ENCODE measurements around the gene NAA38.
"Not testable (repeated sequence)": the region's sequence is repeated elsewhere in the genome, so short reads cannot be mapped to it uniquely, and the experiment has no call there.

NAA38 gene

DNA sequence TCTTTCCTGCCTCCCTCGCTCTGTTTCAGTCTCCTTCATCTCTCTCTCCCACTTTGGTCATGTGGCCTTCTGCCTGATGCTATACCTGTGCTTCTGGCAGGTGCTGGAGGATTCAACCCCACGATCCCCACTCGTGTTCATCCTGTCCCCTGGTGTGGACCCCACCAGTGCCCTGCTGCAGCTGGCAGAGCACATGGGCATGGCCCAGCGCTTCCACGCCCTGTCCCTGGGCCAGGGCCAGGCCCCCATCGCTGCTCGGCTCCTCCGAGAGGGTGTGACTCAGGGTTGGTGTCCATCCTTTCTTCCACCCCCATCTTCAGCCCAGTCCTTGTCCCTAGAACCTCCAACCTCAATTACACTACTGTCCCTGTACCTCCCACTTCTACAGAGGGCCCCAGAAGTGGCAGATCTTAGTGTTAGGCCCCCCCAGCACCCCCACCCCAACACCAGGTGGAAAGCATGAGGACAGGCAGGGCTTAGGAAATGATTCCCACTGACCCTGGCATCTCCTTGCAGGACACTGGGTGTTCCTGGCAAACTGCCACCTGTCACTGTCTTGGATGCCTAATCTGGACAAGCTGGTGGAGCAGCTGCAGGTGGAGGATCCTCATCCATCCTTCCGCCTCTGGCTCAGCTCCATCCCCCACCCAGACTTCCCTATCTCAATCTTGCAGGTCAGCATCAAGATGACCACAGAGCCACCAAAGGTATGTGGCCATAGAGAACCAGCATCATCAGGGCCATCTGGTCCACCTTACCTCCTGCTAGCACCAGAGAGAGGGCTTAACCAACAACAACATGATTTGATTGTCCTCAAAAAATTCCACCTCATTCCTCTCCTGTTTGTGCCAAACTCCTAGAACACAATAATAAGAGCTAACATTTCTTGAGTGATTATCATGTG is 33.1 kb downstream of the NAA38 start:
- no peak for DNase-seq (ENCODE audit: low read depth, low spot score)

DNA sequence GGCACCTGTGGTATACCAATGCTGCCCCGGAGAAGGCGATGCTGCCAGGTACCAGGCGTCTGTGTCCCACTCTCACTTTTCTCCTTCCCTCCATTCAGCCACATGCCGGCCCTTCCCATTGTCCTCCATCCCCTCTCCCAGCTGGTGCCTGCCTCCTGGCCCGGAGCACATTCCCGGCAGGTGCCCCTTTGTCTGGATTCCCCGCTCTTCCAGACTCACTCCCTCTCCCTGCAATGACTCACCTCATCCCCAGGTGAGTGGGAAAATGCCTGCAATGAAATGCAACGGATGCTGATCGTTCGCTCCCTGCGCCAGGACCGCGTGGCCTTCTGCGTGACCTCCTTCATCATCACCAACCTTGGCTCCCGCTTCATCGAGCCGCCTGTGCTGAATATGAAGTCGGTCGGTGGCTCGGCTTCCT is 33.8 kb downstream of the NAA38 start:
- no peak for DNase-seq (ENCODE audit: low read depth, low spot score)

DNA sequence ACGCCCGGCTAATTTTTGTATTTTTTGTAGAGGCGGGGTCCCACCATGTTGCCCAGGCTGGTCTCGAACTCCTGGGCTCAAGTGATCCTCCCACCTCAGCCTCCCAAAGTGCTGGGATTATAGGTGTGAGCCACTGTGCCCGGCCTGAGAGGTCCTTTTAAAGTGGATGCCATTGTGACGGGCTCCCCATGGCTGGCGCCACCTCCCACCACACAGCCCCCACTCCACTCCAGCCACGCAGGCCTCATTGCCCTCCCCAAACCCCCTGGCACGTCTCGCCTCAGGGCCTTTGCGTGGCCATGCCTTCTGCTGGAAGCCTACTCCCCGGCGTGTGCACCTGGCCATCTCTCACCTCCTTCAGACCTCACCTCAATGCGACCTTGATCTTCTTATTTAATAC is 35.2 kb downstream of the NAA38 start:
- DNase-seq (ENCODE audit: low read depth, low spot score): no peak

DNA sequence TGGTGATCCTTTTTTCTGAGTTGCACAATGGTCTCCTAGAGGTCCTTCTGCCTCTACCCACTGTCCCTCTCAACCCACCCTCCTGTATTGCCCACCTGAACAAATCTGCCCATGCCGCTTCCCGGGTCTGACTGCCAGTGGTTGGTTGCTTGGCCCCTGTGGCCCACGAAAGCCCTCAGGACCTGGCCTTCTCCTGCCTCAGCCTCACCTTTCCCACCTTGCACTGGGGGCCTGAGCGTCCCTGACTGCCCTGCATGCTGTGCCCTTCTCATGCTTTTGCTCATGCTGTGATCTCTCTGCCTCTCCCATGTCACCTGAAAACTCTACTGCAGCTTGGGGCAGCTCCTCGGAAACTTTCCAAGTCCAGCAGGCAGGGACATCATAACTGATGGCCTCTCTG is 37.1 kb downstream of the NAA38 start:
- no peak for DNase-seq (ENCODE audit: low read depth, low spot score)

DNA sequence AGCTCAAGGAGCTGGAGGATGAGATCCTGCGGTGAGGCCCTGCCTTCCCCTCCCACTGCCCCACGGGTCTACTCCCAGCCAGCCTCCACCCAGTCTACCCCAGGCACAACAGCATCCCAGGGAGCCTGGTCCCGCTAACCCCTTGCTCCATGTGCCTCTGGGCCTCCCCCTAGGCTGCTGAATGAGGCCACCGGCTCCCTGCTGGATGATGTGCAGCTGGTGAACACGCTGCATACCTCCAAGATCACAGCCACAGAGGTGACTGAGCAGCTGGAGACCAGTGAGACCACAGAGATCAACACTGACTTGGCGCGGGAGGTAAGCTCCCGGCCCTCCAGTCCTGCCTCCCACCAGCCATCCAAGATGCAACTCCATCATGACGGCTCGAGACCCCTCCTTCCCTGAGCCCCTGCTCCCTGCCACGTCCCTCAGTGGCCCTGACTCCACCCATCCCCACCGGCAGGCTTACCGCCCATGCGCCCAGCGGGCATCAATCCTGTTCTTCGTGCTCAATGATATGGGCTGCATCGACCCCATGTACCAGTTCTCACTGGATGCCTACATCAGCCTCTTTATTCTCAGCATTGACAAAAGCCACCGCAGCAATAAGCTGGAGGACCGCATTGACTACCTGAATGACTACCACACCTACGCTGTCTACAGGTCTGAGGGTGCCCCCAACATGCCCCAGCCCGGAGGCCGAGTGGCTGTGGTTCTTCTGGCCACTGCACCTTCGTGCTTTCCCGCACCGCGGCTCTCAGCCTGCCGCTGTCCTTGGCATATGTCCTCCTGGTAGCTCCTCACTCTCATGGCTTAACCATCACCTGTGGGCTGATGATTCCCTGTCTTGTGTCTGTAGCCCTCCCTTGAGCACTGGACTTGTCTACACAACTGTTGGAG is 38.4 kb downstream of the NAA38 start:
- no peak for DNase-seq (ENCODE audit: low read depth, low spot score)

DNA sequence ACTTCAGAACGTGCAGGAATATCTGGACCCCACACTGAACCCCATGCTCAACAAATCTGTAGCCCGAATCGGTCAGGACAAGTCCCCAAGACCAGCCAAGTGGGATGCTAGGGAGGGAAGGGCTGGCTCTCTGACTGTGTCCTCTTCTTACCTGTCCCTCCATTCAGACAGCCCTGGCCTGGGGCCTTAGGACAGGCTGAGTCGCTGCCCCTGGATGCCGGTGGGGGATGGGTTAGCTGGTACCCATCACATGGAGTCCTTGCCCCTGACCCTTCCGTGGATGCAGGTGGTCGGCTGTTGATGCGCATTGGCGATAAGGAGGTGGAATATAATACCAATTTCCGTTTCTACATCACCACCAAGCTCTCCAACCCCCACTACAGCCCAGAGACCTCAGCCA is 39.3 kb downstream of the NAA38 start:
- DNase-seq (ENCODE audit: low read depth, low spot score): no peak

DNA sequence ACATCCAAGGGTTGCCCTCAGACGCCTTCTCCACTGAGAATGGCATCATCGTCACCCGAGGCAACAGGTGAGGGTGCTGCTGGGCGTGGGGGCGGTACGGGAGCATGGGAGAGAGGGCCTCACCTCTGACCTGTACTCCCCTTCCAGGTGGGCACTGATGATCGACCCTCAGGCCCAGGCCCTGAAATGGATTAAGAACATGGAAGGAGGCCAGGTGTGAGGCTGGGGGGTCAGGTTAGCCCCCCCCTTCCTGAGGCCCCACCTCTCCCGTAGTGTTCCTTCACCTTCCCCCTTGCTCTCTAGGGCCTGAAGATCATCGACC is 39.8 kb downstream of the NAA38 start:
- DNase-seq (ENCODE audit: low read depth, low spot score): no peak

DNA sequence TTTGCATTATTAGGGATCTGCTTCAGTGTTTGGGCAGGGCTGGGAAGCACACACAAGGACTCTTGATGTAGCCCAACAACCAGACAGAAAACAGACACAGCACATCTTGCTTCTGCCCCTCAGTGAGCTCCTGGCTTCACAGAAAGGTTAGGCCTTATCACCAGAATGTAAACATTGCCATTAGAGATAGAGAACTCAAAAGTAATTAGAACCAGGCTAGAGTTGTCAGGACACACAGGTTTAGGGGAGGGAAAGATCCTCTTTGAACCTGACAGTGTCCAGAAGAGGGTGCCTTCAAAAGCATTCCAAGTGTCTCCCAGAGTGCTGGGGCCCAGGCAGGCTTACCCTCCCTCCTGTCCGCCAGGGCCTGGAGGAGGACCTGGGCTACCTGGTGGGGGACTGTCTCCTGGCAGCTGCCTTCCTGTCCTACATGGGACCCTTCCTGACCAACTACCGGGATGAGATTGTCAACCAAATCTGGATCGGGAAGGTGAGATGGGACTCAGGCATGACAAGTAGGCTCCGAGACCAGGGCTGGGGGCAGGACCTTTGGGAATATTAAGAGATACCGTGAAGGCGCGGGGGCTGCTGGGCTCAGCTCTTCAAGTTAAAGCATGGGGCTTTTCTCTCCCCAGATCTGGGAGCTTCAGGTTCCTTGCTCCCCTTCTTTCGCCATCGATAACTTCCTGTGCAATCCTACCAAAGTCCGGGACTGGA is 40.3 kb downstream of the NAA38 start:
- DNase-seq (ENCODE audit: low read depth, low spot score): no peak

DNA sequence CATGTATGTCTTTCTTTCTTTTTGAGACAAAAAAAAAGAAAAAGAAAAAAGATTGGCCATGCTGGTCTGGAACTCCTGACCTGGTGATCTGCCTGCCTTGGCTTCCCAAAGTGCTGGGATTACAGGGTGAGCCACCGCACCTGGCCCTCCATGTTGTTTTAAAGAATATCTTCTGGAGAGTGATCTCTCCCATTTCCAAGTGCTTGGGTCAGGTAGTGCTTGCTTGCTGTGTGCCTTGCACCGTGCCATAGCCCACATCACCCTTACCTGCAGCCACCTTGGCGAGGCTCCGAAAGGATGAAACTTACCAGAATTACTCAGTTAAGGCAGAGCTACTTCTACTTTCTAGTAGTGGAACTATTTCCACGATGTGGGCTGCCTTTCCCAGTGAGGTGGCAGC is 42.4 kb downstream of the NAA38 start:
- no peak for DNase-seq (ENCODE audit: low read depth, low spot score)

DNA sequence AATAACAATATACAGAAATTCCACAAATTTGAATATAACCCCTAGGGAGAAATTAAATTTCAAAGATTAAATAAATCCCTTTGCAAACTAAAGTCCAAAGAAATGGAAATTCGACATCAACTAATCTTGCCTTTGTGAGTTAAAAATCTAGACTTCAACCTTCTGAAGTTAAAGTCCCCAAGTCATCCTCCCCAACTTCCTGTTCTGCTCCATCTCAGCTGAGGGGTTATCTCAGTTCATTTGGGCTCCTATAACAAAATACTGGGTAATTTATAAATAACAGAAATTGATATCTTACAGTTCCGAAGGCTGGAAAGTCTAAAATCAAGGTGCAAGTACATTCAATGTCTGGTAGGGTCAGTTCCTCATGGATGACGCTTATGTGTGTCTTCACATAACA is 46.1 kb downstream of the NAA38 start:
- DNase-seq (ENCODE audit: low read depth, low spot score): no peak

DNA sequence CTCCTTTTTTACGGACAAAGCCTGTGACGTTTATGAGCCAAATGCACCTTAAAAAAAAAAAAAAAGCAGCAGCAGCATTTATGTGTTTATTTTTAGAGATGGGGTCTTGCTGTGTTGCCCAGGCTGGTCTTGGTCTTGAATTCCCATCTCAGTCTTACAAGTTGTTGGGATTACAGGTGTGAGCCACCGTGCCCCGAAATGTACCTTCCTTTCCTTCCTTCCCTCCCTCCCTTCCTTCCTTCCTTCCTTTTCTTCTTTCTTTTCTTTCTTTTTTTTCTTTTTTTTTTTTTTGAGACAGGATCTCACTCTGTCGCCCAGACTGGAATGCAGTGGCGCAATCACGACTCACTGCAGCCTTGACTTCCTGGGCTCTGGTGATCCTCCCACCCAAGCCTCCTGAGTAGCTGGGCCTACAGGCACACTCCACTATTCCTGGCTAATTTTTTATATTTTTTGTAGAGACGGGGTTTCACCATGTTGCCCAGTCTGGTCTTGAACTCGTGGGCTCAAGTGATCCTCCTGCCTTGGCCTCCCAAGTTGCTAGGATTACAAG is 47.5 kb downstream of the NAA38 start:
- not testable (repeated sequence) for DNase-seq (ENCODE audit: low read depth, low spot score)

DNA sequence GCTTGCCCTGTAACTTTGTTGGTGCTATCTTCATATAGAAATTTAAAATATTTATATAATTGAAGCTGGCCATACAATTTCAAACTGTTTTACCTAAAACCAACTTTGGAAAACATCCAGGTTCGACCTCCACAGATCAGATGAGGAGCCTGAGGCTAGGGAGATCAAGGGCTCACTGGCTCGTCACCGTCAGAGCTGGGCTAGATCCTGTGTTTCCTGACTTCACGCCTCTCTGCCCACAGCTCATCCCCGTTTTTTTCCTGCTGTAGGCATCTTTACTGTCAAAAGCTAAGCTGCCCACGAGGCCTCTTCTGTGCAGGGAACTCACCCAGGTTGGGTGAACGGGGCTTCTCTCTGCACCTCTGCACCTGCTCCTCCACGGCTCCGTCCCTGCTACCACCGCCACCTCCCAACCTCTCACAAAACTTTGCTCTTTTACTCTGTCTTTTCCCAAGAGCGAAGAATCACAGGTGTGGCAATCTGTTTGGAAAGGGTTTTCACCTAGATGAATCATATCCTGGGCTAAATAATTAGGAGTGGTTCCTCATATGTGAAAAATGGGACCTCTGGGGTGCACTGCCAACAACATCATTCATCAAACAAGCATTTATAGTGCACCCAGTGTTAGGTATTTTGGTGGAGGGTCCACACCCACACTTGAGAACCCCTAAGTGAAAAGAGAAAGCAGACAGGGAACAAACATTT is 48.1 kb downstream of the NAA38 start:
- DNase-seq (ENCODE audit: low read depth, low spot score): no peak

DNA sequence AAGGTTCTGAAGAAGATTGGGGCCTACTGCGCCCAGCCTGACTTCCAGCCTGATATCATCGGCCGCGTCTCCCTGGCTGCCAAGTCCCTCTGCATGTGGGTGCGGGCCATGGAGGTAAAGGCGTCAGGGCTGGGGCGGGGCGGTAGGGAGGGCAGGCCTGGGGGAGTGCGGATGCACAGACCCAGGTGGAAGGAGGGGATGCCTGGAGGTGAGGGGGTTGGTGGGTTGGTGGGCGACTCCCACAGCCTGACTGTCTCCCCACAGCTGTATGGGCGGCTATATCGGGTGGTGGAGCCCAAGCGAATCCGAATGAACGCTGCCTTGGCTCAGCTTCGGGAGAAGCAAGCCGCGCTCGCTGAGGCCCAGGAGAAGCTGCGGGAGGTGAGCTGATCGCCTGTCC is 50.2 kb downstream of the NAA38 start:
- no peak for DNase-seq (ENCODE audit: low read depth, low spot score)

All from smooth muscle cell of the brain vasculature (primary cell).